H1 (cell line): ENCODE results near the gene TNFSF4. TPM values are rescaled to one million over a fixed set of nuclear protein-coding genes. Genes with fewer than 3 reads are reported as not detected.

Source experiments
- CTCF ChIA-PET: fragments of 300-600 bp; sonication (Branson Sonifier 250); formaldehyde crosslinking; loops from one replicate; lab custom pipeline; 2021; ENCODE audit not compliant: partially characterized antibody; lab: Charles Lee
- POLR2A ChIA-PET: fragments of 300-600 bp; sonication (Branson Sonifier 250); formaldehyde crosslinking; loops from one replicate; lab custom pipeline; 2021; ENCODE audit warnings: inconsistent platforms; ENCODE audit not compliant: partially characterized antibody; lab: Charles Lee
- DNase-seq, 2 experiments: peaks; one replicate each; pipeline versions ENCODE4 v3.0.0 to v3.0.0-alpha.2; 2010 to 2022; ENCODE audit warnings: low spot score in 2 of 2, low read depth in 1 of 2, mixed read lengths in 1 of 2
- FAIRE-seq: peaks from 2 replicates; lab custom pipeline; 2011; peaks lifted over from hg19 to GRCh38; lab: Jason Lieb, UNC
- H2AFZ ChIP-seq: 2 replicates; pipeline ENCODE4 v1.8.1; 2012; ENCODE audit warnings: low read length, inconsistent platforms
- H2AK5ac ChIP-seq: 2 replicates; pipeline ENCODE4 v1.6.1; 2013; ENCODE audit warnings: low read depth, low read length
- H2BK120ac ChIP-seq: replicated peaks from 2 replicates; pipeline ENCODE3; 2013; ENCODE audit warnings: low read depth, low read length, inconsistent platforms
- H2BK12ac ChIP-seq: 2 replicates; pipeline ENCODE4 v1.6.1; 2013; ENCODE audit warnings: low read depth, low read length
- H2BK15ac ChIP-seq: 2 replicates; pipeline ENCODE4 v1.6.1; 2013; ENCODE audit warnings: low read length
- H2BK20ac ChIP-seq: 2 replicates; pipeline ENCODE4 v1.6.1; 2013; ENCODE audit warnings: low read length
- H2BK5ac ChIP-seq: 2 replicates; pipeline ENCODE4 v1.6.1; 2013; ENCODE audit warnings: low read depth, low read length
- H3K14ac ChIP-seq: 2 replicates; pipeline ENCODE4 v1.6.1; 2013; ENCODE audit warnings: inconsistent platforms; ENCODE audit not compliant: insufficient read length
- H3K18ac ChIP-seq: 2 replicates; pipeline ENCODE4 v1.6.1; 2013; ENCODE audit warnings: low read length; ENCODE audit errors: extremely low read depth
- H3K23ac ChIP-seq: 2 replicates; pipeline ENCODE4 v1.6.1; 2013; ENCODE audit warnings: inconsistent platforms; ENCODE audit not compliant: insufficient read length
- H3K23me2 ChIP-seq: 2 replicates; pipeline ENCODE4 v1.6.1; 2013; ENCODE audit warnings: low read depth, low read length
- H3K27ac ChIP-seq: 2 replicates; pipeline ENCODE4 v1.6.1; 2011; ENCODE audit warnings: low read depth, low read length, inconsistent platforms
- H3K27me3 ChIP-seq, 4 experiments: replicated peaks in 1 of 4; 1 replicate in 1 of 4; 2 replicates in 3 of 4; pipeline versions ENCODE4 v1.6.1 to v1.8.1; 2011 to 2013; ENCODE audit warnings: low read length in 3 of 4, mild to moderate bottlenecking in 3 of 4, inconsistent platforms in 2 of 4, mixed read lengths in 2 of 4, moderate library complexity in 1 of 4; ENCODE audit not compliant: control insufficient read depth in 3 of 4, insufficient read depth in 3 of 4; ENCODE audit errors: extremely low read depth in 1 of 4
- H3K36me3 ChIP-seq, 4 experiments: 2 replicates each; pipeline versions ENCODE4 v1.6.1 to v1.8.1; 2011 to 2013; ENCODE audit warnings: mild to moderate bottlenecking in 4 of 4, low read length in 3 of 4, moderate library complexity in 2 of 4, control low read depth in 1 of 4, inconsistent platforms in 1 of 4; ENCODE audit not compliant: insufficient read depth in 4 of 4, control insufficient read depth in 2 of 4
- H3K4ac ChIP-seq: replicated peaks from 2 replicates; pipeline ENCODE3; 2013; ENCODE audit warnings: low read length, low read depth, mixed read lengths, inconsistent platforms; ENCODE audit not compliant: insufficient read length
- H3K4me1 ChIP-seq, 4 experiments: replicated peaks in 1 of 4; 1 replicate in 1 of 4; 2 replicates in 3 of 4; pipeline versions ENCODE4 v1.6.1 to v1.8.1; 2011 to 2013; ENCODE audit warnings: low read length in 3 of 4, inconsistent platforms in 2 of 4, mixed read lengths in 1 of 4; ENCODE audit not compliant: insufficient read depth in 4 of 4, control insufficient read depth in 3 of 4
- H3K4me2 ChIP-seq, 2 experiments: 2 replicates each; pipeline versions ENCODE4 v1.6.1 to v1.8.1; 2011 to 2013; ENCODE audit warnings: low read depth in 2 of 2, low read length in 2 of 2, control low read depth in 1 of 2, inconsistent platforms in 1 of 2, mild to moderate bottlenecking in 1 of 2; ENCODE audit not compliant: insufficient read depth in 1 of 2
- H3K4me3 ChIP-seq, 4 experiments: fragments of 200-600, 300-600 bp in 1 of 4; sonication (generic), shearing (Covaris generic), sonication (Bioruptor Twin) in 1 of 4; 2 replicates each; pipeline versions ENCODE4 v1.5.1 to v1.8.1; 2011 to 2016; ENCODE audit warnings: low read length in 4 of 4, low read depth in 3 of 4, control low read depth in 2 of 4, inconsistent platforms in 2 of 4, mild to moderate bottlenecking in 2 of 4, mixed read lengths in 1 of 4, moderate library complexity in 1 of 4; ENCODE audit not compliant: insufficient read depth in 2 of 4; ENCODE audit errors: extremely low read depth in 1 of 4
- H3K56ac ChIP-seq: replicated peaks from 2 replicates; pipeline ENCODE3; 2013; ENCODE audit warnings: low read depth, mild to moderate bottlenecking, mixed read lengths, low read length, inconsistent platforms; ENCODE audit not compliant: insufficient read length
- H3K79me1 ChIP-seq: 2 replicates; pipeline ENCODE4 v1.6.1; 2013; ENCODE audit warnings: low read depth, low read length, control low read depth
- H3K79me2 ChIP-seq, 2 experiments: 2 replicates each; pipeline versions ENCODE4 v1.6.1 to v1.8.1; 2012 to 2013; ENCODE audit warnings: low read length in 2 of 2, mild to moderate bottlenecking in 2 of 2, inconsistent platforms in 1 of 2; ENCODE audit not compliant: insufficient read depth in 2 of 2, control insufficient read depth in 1 of 2
- H3K9ac ChIP-seq, 4 experiments: replicated peaks in 1 of 4; 1 replicate in 1 of 4; 2 replicates in 3 of 4; pipeline versions ENCODE4 v1.6.1 to v1.8.1; 2011 to 2013; ENCODE audit warnings: low read depth in 3 of 4, low read length in 3 of 4, control low read depth in 2 of 4, mild to moderate bottlenecking in 2 of 4, moderate library complexity in 2 of 4, inconsistent platforms in 1 of 4; ENCODE audit errors: extremely low read depth in 1 of 4
- H3K9me3 ChIP-seq, 2 experiments: 2 replicates each; pipeline versions ENCODE4 v1.6.1 to v1.8.1; 2012 to 2013; ENCODE audit warnings: mild to moderate bottlenecking in 2 of 2, moderate library complexity in 2 of 2, control low read depth in 1 of 2, inconsistent platforms in 1 of 2, low read depth in 1 of 2, low read length in 1 of 2, mixed read lengths in 1 of 2; ENCODE audit not compliant: insufficient read depth in 2 of 2
- H4K20me1 ChIP-seq, 2 experiments: replicated peaks in 1 of 2; 2 replicates each; pipeline versions ENCODE3 to v1.8.1; 2011 to 2013; ENCODE audit warnings: inconsistent platforms in 2 of 2, low read length in 2 of 2, mild to moderate bottlenecking in 1 of 2; ENCODE audit not compliant: insufficient read depth in 2 of 2, control insufficient read depth in 1 of 2
- H4K5ac ChIP-seq: 2 replicates; pipeline ENCODE4 v1.6.1; 2013; ENCODE audit warnings: low read length, low read depth, mixed read lengths, inconsistent platforms; ENCODE audit not compliant: insufficient read length
- H4K8ac ChIP-seq: 2 replicates; pipeline ENCODE4 v1.8.0; 2013; ENCODE audit warnings: mild to moderate bottlenecking, moderate library complexity, low read length, inconsistent platforms; ENCODE audit not compliant: insufficient read depth; ENCODE audit errors: extremely low read depth
- H4K91ac ChIP-seq: replicated peaks from 2 replicates; pipeline ENCODE3; 2013; ENCODE audit warnings: low read length, mixed read lengths, inconsistent platforms; ENCODE audit not compliant: insufficient read length
- FOSL1 ChIP-seq: IDR thresholded peaks from 2 replicates; pipeline ENCODE4 v1.6.1; 2011; ENCODE audit warnings: mild to moderate bottlenecking, low read depth, low read length, moderate library complexity; ENCODE audit not compliant: insufficient read depth
- WGBS, 2 experiments: shearing (Covaris generic) in 1 of 2; methylation state at CpG; one replicate each; pipeline versions ENCODE4 v1.1.6 to v1.1.7; 2013 to 2015; ENCODE audit warnings: low lambda C conversion rate in 2 of 2, mixed read lengths in 2 of 2, inconsistent platforms in 1 of 2, low coverage in 1 of 2, missing lambda C conversion rate in 1 of 2; ENCODE audit not compliant: insufficient replicate concordance in 2 of 2, insufficient coverage in 1 of 2, insufficient read length in 1 of 2; ENCODE audit errors: extremely low coverage in 1 of 2, missing lambda C conversion rate in 1 of 2; 5-methylcytosine and 5-hydroxymethylcytosine counted together
- polyA plus RNA-seq, 7 experiments: library from polyadenylated mRNA; depleted of rRNA in 3 of 7; stranded (reverse) in 5 of 7; unstranded in 2 of 7; fragments of >200 nt in 5 of 7; fragments of 200-250 nt in 2 of 7; gene quantifications; 1 replicate in 5 of 7; 2 replicates in 1 of 7; 4 replicates in 1 of 7; pipeline versions ENCODE4 v1.2.1 to v1.2.3, GENCODE V29; 2011 to 2013; ENCODE audit warnings: missing spikeins in 2 of 7, mixed read lengths in 2 of 7
- total RNA-seq: library from RNA; stranded (reverse); fragmentation: NEBNext Ultra II Directional; extraction: Animal tissue kit (Norgen Biotek cat#: 25700); gene quantifications from 2 replicates; pipeline ENCODE4 v1.2.1, GENCODE V29; 2021

The TNFSF4 gene
- total and polyA plus RNA-seq, 2 of the 8 experiments (the other 6 are each of a cell fraction or from before 2014, with no cell fraction given): 0.54 to 0.63 TPM

GRCh38 chr1:173152598-173152997 lies 54.5 kb downstream of the TNFSF4 start:
- no peaks in the 10 kb centered on the region for H3K36me3 ChIP-seq
- no peaks in the 10 kb centered on the region for H3K23me2 ChIP-seq

More at GRCh38 chr1:173152598-173152997, 54.5 kb downstream of the TNFSF4 start:
- no peaks in the 10 kb centered on the region for H3K4me1 ChIP-seq
- no peak for TF ChIP-seq FOSL1
- TF ChIP-seq, all 59 proteins: peak for 0
- no peaks in the 10 kb centered on the region for H3K27me3 ChIP-seq
- no peak overlapping the region for H4K91ac ChIP-seq
- H3K9me3 ChIP-seq: peaks cover 6 to 20% of the 10 kb centered on the region in 2 experiments; a peak in 3 of 4 replicates
- CTCF ChIA-PET: no interaction called here
- H2AK5ac ChIP-seq: no peak overlapping the region
- no peaks in the 10 kb centered on the region for H4K20me1 ChIP-seq
- FAIRE-seq (no peak), DNase-seq (no peak)
- no peak overlapping the region for H2BK15ac ChIP-seq
- H4K8ac ChIP-seq: no peak overlapping the region
- H3K9ac ChIP-seq: no peak overlapping the region
- no peak overlapping the region for H2BK20ac ChIP-seq
- H3K4me2 ChIP-seq: no peak overlapping the region
- H3K79me1 ChIP-seq: no peaks in the 10 kb centered on the region
- H3K4me3 ChIP-seq: no peak overlapping the region
- H3K27ac ChIP-seq: no peak overlapping the region
- WGBS, 2 experiments: 90% methylated on average over 2 of the region's 2 CpGs; no CpG with 5 or more reads in 1 of the 2 experiments
- no peak overlapping the region for H3K56ac ChIP-seq
- no peak overlapping the region for H2BK5ac ChIP-seq
- no peak overlapping the region for H3K4ac ChIP-seq
- POLR2A ChIA-PET: no interaction called here
- H2AFZ ChIP-seq: no peak overlapping the region
- H2BK120ac ChIP-seq: no peak overlapping the region
- H3K79me2 ChIP-seq: no peaks in the 10 kb centered on the region
- no peak overlapping the region for H3K18ac ChIP-seq
- no peak overlapping the region for H2BK12ac ChIP-seq
- H4K5ac ChIP-seq: no peak overlapping the region
- H3K23ac ChIP-seq: no peak overlapping the region
- H3K14ac ChIP-seq: no peak overlapping the region
